Right lobe of liver (tissue), 6 donors: Measurements from ENCODE around the gene HDLBP. TPM values are rescaled to one million over a fixed set of nuclear protein-coding genes. Genes with fewer than 3 reads are reported as not detected.

Experiments used
- ATAC-seq, 4 donors: fragments of 200-7000 bp; cut with Tn5 transposase; one replicate each; pipeline ENCODE4 v1.9.1; 2020; ENCODE audit warnings: mild to moderate bottlenecking in 4 of 4, moderate library complexity in 4 of 4
- DNase-seq, 3 donors: peaks; one replicate each; pipeline ENCODE4 v3.0.0-alpha.2; 2020
- H3K27ac ChIP-seq, 3 donors: fragments of 200-600 bp; one replicate each; pipeline ENCODE4 v1.8.0; 2022
- H3K27me3 ChIP-seq, 2 donors: fragments of 200-600 bp; one replicate each; pipeline ENCODE4 v1.8.0; 2022
- H3K36me3 ChIP-seq, 4 donors: fragments of 200-600 bp; sonication (generic) in 1 of 4; one replicate each; pipeline versions ENCODE4 v1.5.1 to v1.8.0; 2017 to 2022; ENCODE audit warnings: control low read depth in 1 of 4
- H3K4me1 ChIP-seq, 4 donors: fragments of 200-600 bp; sonication (generic) in 1 of 4; one replicate each; pipeline versions ENCODE4 v1.5.1 to v1.8.0; 2017 to 2022; ENCODE audit warnings: control low read depth in 1 of 4
- H3K4me3 ChIP-seq, 3 donors: fragments of 200-600 bp; one replicate each; pipeline ENCODE4 v1.8.0; 2022
- H3K9me3 ChIP-seq, 4 donors: fragments of 200-600 bp; sonication (generic) in 1 of 4; one replicate each; pipeline versions ENCODE4 v1.5.1 to v1.8.0; 2017 to 2022; ENCODE audit warnings: control low read depth in 1 of 4
- CTCF ChIP-seq, 4 donors: fragments of 200-600 bp in 3 of 4; fragments of 450-650 bp in 1 of 4; IDR thresholded peaks; one replicate each; pipeline versions ENCODE4 v1.5.1 to v1.8.0; 2016 to 2022; ENCODE audit warnings: antibody characterized with exemption in 4 of 4, mild to moderate bottlenecking in 2 of 4
- POLR2A ChIP-seq: fragments of 450-650 bp; IDR thresholded peaks from one replicate; pipeline ENCODE4 v1.6.1; 2017; ENCODE audit warnings: antibody characterized with exemption, mild to moderate bottlenecking
- WGBS: methylation state at CpG from one replicate; pipeline ENCODE4 v1.1.6; 2018; ENCODE audit warnings: low coverage, low lambda C conversion rate; ENCODE audit not compliant: insufficient coverage; ENCODE audit errors: missing lambda C conversion rate; 5-methylcytosine and 5-hydroxymethylcytosine counted together
- intact Hi-C, 2 donors: fragments of 100-400 bp; cut with DNase I; formaldehyde crosslinking; loops; one replicate each; pipeline versions ENCODE4 v1.11.2 to v1.14.1; 2022
- total RNA-seq, 6 experiments: library from RNA; depleted of rRNA in 2 of 6; stranded (reverse); fragments of >200 nt in 2 of 6; fragmentation: NEBNext Ultra II Directional in 3 of 6; extraction: Animal tissue kit (Norgen Biotek cat#: 25700) in 3 of 6; gene quantifications; one replicate each; pipeline versions ENCODE4 v1.1.0 to v1.2.4, GENCODE V29; 2016 to 2023
- donor health status: DM: no; HTN: yes; CAD: no.
- donor health status: DM: no; HTN: no; CAD: no.
- donor health status: DM: no; HTN: no; CAD: no.
- donor health status: DM: no; HTN: yes; CAD: no.
- donor health status: DM: no; HTN: yes; CAD: no.

HDLBP gene
- total RNA-seq, 6 experiments from 2014 or later, result 341 to 557 (median 479) TPM

- no peaks in the 10 kb centered on the region for H3K9me3 ChIP-seq
- H3K4me1 ChIP-seq, result peaks cover 0 to 5% (median 1%) of the 10 kb centered on the region in 4 donors
- no peak overlapping the region for H3K27ac ChIP-seq
- DNase-seq (peak in 1 of 3 donors; percentile 50), ATAC-seq (peak in 1 of 4 donors; percentile 3)
- no peak overlapping the region for H3K4me3 ChIP-seq
- peaks cover 13 to 74% (median 42%) of the 10 kb centered on the region in 4 donors for H3K36me3 ChIP-seq
- 39% methylated on average over 4 of the region's 20 CpGs for WGBS
- no peaks in the 10 kb centered on the region for H3K27me3 ChIP-seq
- intact Hi-C loops, result no loop called here
- no peak for TF ChIP-seq CTCF (IDR thresholded peaks at IDR 0.05)
- TF ChIP-seq POLR2A, result no peak
These were observed 86.5 kb downstream of the HDLBP start for GRCh38 chr2:241228860-241229516.

GRCh38 chr2:241228081-241228859 is 87.2 kb downstream of the HDLBP start:
- intact Hi-C loops, result no loop called here
- no peaks in the 10 kb centered on the region for H3K27me3 ChIP-seq
- DNase-seq, result peak in 1 of 3 donors; percentile 49
- WGBS, result no CpG with 5 or more reads among the region's 26 CpGs
- H3K4me3 ChIP-seq, result no peak overlapping the region
- no peak for ATAC-seq
- peaks cover 11 to 67% (median 38%) of the 10 kb centered on the region in 4 donors for H3K36me3 ChIP-seq
- H3K27ac ChIP-seq, result no peak overlapping the region
- peaks cover 0 to 5% (median 1%) of the 10 kb centered on the region in 4 donors for H3K4me1 ChIP-seq
- H3K9me3 ChIP-seq, result no peaks in the 10 kb centered on the region
- no peak for TF ChIP-seq POLR2A
- TF ChIP-seq CTCF (IDR thresholded peaks at IDR 0.05), result no peak

- ATAC-seq (no peak), DNase-seq (peak in 1 of 3 donors; percentile 11)
- H3K36me3 ChIP-seq, result peaks cover 10 to 60% (median 36%) of the 10 kb centered on the region in 4 donors
- 75% methylated on average over 5 of the region's 8 CpGs for WGBS
- H3K4me1 ChIP-seq, result peaks cover 0 to 5% (median 1%) of the 10 kb centered on the region in 4 donors
- H3K27ac ChIP-seq, result no peak overlapping the region
- TF ChIP-seq POLR2A, result no peak
- no peak for TF ChIP-seq CTCF (IDR thresholded peaks at IDR 0.05)
- no peaks in the 10 kb centered on the region for H3K27me3 ChIP-seq
- intact Hi-C loops, result no loop called here
- H3K9me3 ChIP-seq, result no peaks in the 10 kb centered on the region
- no peak overlapping the region for H3K4me3 ChIP-seq
These were observed 87.9 kb downstream of the HDLBP start for GRCh38 chr2:241227594-241227993.

GRCh38 chr2:241226723-241227572 is 88.5 kb downstream of the HDLBP start:
- no peak overlapping the region for H3K4me3 ChIP-seq
- WGBS, result 82% methylated on average over 14 of the region's 19 CpGs
- H3K27me3 ChIP-seq, result no peaks in the 10 kb centered on the region
- H3K36me3 ChIP-seq, result peaks cover 10 to 53% (median 32%) of the 10 kb centered on the region in 4 donors
- TF ChIP-seq CTCF (IDR thresholded peaks at IDR 0.05) (no peak), POLR2A (no peak)
- intact Hi-C loops, result no loop called here
- ATAC-seq (no peak), DNase-seq (peak in 1 of 3 donors; percentile 43)
- H3K9me3 ChIP-seq, result no peaks in the 10 kb centered on the region
- peaks cover 0 to 5% (median 1%) of the 10 kb centered on the region in 4 donors for H3K4me1 ChIP-seq
- H3K27ac ChIP-seq, result no peak overlapping the region
